HepG2 (cell line): ENCODE results near the gene ALK.

Source experiments
- DZIP1 ChIP-seq: sonication (generic); formaldehyde crosslinking; IDR thresholded peaks from 2 replicates; pipeline ENCODE4 v1.5.0; 2020; ENCODE audit warnings: mild to moderate bottlenecking, missing genetic modification reagents
- ISX ChIP-seq: sonication (generic); formaldehyde crosslinking; conservative IDR thresholded peaks from 2 replicates; pipeline ENCODE4 v1.5.0; 2020; ENCODE audit warnings: missing genetic modification reagents
- PREB ChIP-seq: sonication (generic); formaldehyde crosslinking; IDR thresholded peaks from 2 replicates; pipeline ENCODE4 v1.4.0; 2020; ENCODE audit warnings: missing genetic modification reagents
- ZNF138 ChIP-seq: sonication (generic); formaldehyde crosslinking; IDR thresholded peaks from 2 replicates; pipeline ENCODE4 v1.5.0; 2020; ENCODE audit warnings: mild to moderate bottlenecking, low read depth, missing genetic modification reagents
- ZNF281 ChIP-seq: sonication (generic); formaldehyde crosslinking; IDR thresholded peaks from 2 replicates; pipeline ENCODE4 v1.4.0; 2020; ENCODE audit warnings: missing genetic modification reagents, borderline replicate concordance

GRCh38 chr2:29155578-29155977 lies 765.8 kb downstream of the ALK start:
- TF ChIP-seq PREB (no peak), DZIP1 (CRISPR knock-in tag) (no peak), ZNF281 (no peak), ZNF138 (CRISPR knock-in tag) (no peak), ISX (CRISPR knock-in tag) (no peak)
